C4-2B (cell line): ENCODE data around the gene DNAJC7.
"Not testable (repeated sequence)": the region's sequence is repeated elsewhere in the genome, so short reads cannot be mapped to it uniquely, and the experiment has no call there.

Experiments
- H3K27ac ChIP-seq: fragments of 450-650 bp; 2 replicates; pipeline ENCODE4 v1.5.1; 2017
- ZFX ChIP-seq: fragments of 450-650 bp; IDR thresholded peaks from 2 replicates; pipeline ENCODE4 v1.6.1; 2017
- TF ChIP-seq, protein P1 (sequence below): fragments of 450-650 bp; conservative IDR thresholded peaks from 2 replicates; pipeline ENCODE4 v1.5.1; 2017; ENCODE audit warnings: mild to moderate bottlenecking

The DNAJC7 gene

GRCh38 chr17:42018988-42019387, 1.7 kb upstream of the DNAJC7 start:
- TF ChIP-seq ZFX = no peak
- TF ChIP-seq, protein P1, sequence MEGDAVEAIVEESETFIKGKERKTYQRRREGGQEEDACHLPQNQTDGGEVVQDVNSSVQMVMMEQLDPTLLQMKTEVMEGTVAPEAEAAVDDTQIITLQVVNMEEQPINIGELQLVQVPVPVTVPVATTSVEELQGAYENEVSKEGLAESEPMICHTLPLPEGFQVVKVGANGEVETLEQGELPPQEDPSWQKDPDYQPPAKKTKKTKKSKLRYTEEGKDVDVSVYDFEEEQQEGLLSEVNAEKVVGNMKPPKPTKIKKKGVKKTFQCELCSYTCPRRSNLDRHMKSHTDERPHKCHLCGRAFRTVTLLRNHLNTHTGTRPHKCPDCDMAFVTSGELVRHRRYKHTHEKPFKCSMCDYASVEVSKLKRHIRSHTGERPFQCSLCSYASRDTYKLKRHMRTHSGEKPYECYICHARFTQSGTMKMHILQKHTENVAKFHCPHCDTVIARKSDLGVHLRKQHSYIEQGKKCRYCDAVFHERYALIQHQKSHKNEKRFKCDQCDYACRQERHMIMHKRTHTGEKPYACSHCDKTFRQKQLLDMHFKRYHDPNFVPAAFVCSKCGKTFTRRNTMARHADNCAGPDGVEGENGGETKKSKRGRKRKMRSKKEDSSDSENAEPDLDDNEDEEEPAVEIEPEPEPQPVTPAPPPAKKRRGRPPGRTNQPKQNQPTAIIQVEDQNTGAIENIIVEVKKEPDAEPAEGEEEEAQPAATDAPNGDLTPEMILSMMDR = no peak
- H3K27ac ChIP-seq = no peak overlapping the region

GRCh38 chr17:42018339-42018738, 1.1 kb upstream of the DNAJC7 start:
- TF ChIP-seq ZFX = no peak
- TF ChIP-seq, protein P1 = no peak
- H3K27ac ChIP-seq = peak overlapping the region; percentile 96

- no peak for TF ChIP-seq ZFX
- TF ChIP-seq, protein P1 = no peak
- H3K27ac ChIP-seq = peak overlapping the region; percentile 96
Observed at GRCh38 chr17:42017866-42018200, 594 bp upstream of the DNAJC7 start.

DNA sequence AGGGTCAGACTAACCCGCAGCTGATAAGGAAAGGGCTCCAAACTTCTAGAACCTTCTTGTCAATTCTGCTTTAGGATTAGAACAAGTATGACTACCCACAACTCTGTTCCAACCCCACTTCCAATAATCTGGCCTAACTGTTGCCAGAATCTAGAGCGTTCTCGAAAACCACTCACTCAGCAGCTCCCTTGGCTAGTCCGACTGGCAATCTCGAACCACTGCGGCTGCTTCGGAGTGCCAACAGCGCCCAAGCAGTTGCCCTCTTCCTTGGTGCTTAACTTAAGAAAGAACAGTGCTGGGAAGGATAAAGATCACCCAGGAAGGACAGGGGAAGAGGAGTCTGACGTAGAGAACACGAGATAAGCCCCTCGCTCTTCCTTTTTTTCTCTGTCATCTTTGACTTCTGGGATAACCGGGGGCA, 818 bp downstream of the DNAJC7 start:
- H3K27ac ChIP-seq = peak overlapping the region; percentile 96
- TF ChIP-seq, protein P1 = no peak

DNA sequence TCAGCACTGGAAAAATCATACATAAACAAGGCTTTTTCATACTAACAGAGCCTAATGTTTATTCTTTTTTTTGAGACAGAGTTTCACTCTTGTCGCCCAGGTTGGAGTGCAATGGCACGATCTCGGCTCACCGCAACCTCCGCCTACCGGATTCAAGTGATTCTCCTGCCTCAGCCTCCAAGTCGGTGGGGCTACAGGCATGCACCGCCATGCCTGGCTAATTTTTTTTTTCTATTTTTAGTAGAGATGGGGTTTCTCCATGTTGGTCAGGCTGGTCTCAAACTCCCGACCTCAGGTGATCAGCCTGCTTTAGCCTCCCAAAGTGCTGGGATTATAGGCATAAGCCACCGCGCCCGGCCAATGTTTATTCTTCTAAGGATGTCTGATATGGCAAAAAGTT, 3.5 kb downstream of the DNAJC7 start:
- H3K27ac ChIP-seq = not testable (repeated sequence)

DNA sequence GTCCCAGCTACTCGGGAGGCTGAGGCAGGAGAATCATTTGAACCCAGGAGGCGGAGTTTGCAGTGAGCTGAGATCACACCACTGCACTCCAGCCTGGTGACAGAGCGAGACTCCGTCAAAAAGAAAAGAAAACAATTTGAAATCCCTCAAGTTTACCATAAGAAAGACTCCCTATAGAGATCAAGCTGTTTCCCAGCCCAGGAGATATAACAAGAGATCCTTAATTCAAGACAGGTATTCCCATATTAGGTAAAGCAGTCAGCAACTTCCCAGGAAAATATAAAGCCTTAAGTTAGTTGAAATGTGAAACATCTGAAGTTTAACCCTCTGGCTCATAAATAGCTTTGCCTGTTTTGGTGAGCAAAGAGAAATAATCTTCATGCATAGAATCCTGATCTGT, 4.9 kb downstream of the DNAJC7 start:
- not testable (repeated sequence) for H3K27ac ChIP-seq

DNA sequence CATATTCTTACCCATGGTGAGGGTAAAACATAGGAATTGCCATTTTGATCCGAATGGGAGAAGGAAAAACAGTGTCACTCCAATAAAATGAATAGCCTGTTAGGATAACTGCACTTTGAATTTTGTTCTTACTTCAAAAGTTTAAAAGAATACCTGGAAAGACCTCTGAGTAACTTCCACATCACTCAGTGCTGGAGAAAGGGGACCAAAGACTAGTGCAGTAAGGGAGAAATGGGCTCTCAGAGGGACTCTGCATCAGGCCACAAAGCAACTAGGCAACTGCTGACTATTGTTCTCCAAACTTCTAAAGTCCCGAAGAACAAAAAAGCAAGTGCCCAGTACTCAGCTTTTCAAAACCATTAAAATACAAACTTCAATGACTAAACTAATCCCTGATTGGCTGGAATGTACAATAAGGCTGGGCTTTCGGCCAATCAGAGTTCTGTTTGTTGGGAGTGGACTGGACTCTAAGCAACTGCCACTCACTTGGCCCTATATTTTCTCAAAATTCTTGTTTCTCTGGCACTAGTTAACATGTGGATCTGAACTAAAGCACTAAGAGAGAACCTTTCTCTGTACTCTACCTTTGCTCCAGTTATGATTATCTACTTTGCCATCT, 6.2 kb downstream of the DNAJC7 start:
- TF ChIP-seq ZFX = no peak
- TF ChIP-seq, protein P1 = no peak
- no peak overlapping the region for H3K27ac ChIP-seq

- H3K27ac ChIP-seq = not testable (repeated sequence)
Observed at GRCh38 chr17:42010266-42010680, 7.0 kb downstream of the DNAJC7 start.

DNA sequence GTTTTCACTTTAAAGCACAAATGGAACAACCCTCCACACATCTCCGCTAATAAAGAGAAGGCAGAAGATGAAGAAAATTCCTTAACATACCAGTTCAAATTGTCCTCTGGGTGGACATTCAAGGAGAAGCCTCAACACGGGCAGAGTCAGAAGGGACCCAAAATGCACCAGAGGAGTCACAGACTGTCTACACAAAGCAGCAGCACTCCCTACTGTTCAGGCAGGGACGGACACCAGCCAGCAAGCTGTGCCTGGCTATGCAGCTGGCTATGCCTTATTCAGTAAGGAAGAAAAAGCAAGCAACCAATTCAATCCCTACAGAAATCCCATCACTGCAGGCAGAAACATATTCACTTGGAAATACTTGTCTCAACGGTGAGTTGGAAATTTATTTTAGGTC, 8.1 kb downstream of the DNAJC7 start:
- H3K27ac ChIP-seq = no peak overlapping the region
- TF ChIP-seq, protein P1 = no peak
- no peak for TF ChIP-seq ZFX
